ENCODE data around the gene CHST7.

DNA sequence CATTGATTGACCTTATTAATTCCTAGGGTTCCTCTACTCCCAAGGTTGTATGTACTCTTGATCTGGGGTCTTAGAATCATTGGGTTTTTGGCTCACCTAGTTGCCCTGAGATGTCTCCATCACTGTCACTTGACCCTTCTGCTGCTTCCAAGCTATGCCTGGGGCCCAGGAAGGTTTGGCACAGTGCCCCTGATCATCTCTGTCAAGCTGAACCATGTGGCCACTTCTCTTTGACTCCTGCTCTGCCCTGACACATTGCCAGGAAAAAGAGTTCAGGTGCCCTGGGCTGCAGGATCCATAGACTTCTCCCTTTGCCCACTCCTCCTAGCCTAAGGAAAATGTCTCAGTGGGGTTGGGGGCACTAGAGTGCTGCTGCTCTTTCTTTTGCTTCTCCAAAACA, 3.9 kb upstream of the CHST7 start:
- TF ChIP-seq, protein P1, sequence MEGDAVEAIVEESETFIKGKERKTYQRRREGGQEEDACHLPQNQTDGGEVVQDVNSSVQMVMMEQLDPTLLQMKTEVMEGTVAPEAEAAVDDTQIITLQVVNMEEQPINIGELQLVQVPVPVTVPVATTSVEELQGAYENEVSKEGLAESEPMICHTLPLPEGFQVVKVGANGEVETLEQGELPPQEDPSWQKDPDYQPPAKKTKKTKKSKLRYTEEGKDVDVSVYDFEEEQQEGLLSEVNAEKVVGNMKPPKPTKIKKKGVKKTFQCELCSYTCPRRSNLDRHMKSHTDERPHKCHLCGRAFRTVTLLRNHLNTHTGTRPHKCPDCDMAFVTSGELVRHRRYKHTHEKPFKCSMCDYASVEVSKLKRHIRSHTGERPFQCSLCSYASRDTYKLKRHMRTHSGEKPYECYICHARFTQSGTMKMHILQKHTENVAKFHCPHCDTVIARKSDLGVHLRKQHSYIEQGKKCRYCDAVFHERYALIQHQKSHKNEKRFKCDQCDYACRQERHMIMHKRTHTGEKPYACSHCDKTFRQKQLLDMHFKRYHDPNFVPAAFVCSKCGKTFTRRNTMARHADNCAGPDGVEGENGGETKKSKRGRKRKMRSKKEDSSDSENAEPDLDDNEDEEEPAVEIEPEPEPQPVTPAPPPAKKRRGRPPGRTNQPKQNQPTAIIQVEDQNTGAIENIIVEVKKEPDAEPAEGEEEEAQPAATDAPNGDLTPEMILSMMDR (IDR thresholded peaks at IDR 0.05), result no peak
- no peak for TF ChIP-seq POLR2A (IDR thresholded peaks at IDR 0.05)
